Nephron (organoid): Measurements from ENCODE around the gene CCP110.
A peak's percentile ranks its signal among the peaks of the same experiment; 100 is the strongest.

ENCODE experiments used
- H3K27ac Mint-ChIP-seq, 3 experiments: 2 replicates each; pipeline ENCODE4 v1.8.0; 2020; ENCODE audit warnings: mixed read lengths in 3 of 3, mild to moderate bottlenecking in 2 of 3, moderate library complexity in 1 of 3
- H3K27me3 Mint-ChIP-seq: 2 replicates; pipeline ENCODE4 v1.8.0; 2021; ENCODE audit warnings: low read depth, mild to moderate bottlenecking, moderate library complexity, mixed read lengths
- H3K36me3 Mint-ChIP-seq: 2 replicates; pipeline ENCODE4 v1.8.0; 2020; ENCODE audit warnings: low read depth, mixed read lengths
- H3K4me1 Mint-ChIP-seq: 2 replicates; pipeline ENCODE4 v1.8.0; 2020; ENCODE audit warnings: mixed read lengths
- H3K4me3 Mint-ChIP-seq, 3 experiments: 2 replicates each; pipeline ENCODE4 v1.8.0; 2020; ENCODE audit warnings: mild to moderate bottlenecking in 3 of 3, mixed read lengths in 3 of 3, moderate library complexity in 2 of 3
- H3K9me3 Mint-ChIP-seq: 2 replicates; pipeline ENCODE4 v1.8.0; 2020; ENCODE audit warnings: mixed read lengths
- TF ChIP-seq, protein P1 (sequence below), 3 experiments: fragments of 200-600 bp; sonication (generic); IDR thresholded peaks; one replicate each; pipeline ENCODE4 v1.5.0; 2021; ENCODE audit warnings: antibody characterized with exemption in 3 of 3; ENCODE audit not compliant: unreplicated experiment in 3 of 3

The CCP110 gene

DNA sequence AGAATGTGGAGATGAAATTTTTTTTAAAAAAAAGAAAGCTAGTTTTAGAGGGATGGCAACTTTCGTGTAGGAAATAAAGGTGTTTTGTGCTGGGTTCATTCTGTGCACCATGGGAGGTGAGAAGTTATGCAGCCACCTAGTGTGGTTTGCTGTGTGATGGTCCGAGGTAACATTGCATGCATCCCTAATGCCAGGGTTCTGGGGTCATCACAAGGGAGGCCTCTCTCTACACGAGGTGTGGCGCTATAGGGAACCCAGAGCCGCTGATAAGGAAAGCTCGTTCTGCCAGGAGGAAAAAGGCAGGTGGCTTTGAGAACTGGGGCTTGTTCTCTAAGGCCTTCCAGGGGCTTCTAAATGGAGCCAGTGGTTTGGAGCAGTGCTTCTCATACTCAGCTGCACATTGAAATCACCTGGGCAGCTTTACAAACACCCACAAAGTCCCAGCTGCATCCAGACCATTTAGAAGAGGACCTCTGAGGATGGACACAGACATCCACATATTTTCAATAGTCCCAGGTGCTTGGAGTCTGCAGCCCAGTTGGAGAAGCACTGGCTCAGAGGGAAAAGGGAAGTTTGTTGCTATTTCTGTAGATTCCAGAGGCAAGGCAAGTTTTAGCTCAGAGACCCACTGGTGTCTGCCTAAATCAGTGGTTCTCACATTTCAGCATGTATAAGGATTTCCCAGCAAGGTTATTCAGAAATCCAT lies 75.2 kb downstream of the CCP110 start:
- H3K27me3 Mint-ChIP-seq: no peaks in the 10 kb centered on the region
- H3K4me1 Mint-ChIP-seq: no peaks in the 10 kb centered on the region
- TF ChIP-seq, protein P1, sequence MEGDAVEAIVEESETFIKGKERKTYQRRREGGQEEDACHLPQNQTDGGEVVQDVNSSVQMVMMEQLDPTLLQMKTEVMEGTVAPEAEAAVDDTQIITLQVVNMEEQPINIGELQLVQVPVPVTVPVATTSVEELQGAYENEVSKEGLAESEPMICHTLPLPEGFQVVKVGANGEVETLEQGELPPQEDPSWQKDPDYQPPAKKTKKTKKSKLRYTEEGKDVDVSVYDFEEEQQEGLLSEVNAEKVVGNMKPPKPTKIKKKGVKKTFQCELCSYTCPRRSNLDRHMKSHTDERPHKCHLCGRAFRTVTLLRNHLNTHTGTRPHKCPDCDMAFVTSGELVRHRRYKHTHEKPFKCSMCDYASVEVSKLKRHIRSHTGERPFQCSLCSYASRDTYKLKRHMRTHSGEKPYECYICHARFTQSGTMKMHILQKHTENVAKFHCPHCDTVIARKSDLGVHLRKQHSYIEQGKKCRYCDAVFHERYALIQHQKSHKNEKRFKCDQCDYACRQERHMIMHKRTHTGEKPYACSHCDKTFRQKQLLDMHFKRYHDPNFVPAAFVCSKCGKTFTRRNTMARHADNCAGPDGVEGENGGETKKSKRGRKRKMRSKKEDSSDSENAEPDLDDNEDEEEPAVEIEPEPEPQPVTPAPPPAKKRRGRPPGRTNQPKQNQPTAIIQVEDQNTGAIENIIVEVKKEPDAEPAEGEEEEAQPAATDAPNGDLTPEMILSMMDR (IDR thresholded peaks at IDR 0.05; ENCODE audit: unreplicated experiment in 3 of 3): no peak
- no peaks in the 10 kb centered on the region for H3K9me3 Mint-ChIP-seq
- no peak overlapping the region for H3K27ac Mint-ChIP-seq
- peaks cover 28% of the 10 kb centered on the region for H3K36me3 Mint-ChIP-seq
- no peak overlapping the region for H3K4me3 Mint-ChIP-seq

DNA sequence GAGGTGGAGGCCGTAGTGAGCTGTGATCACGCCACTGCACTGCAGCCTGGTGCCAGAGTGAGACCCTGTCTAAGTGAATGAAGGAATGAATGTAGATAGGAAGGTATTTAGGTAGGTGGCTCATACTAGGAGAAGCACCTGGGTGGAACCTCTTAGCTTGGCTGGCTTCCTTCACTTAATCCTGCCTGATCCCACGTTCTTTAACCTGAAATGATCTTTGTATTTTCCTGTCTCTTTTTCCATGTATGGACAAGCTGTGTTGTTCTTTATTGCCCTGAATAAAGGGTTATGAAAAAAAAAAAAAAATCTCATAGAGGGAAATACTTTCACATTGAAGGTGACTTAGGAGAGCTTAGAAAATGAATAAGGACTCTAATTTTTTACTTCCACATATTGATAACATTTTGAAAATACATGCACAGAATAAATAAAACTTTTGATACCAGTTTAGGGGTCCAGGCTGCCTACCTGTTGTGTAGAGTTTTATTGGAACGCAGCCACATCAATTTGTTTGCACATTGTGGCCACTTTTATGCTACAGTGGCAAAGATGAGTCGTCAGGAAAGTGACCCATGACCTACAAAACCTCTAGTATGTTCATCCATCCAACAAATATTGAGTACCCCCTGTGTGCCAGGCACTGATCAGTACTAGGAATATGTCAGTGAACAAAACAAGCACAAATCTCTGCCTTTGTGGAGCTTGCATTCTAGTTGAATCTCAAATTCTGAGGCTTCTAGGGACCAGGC lies 76.4 kb downstream of the CCP110 start:
- Mint-ChIP-seq H3K4me1 (no peaks in the 10 kb centered on the region), H3K4me3 (no peak overlapping the region), H3K9me3 (no peaks in the 10 kb centered on the region), H3K27me3 (no peaks in the 10 kb centered on the region), H3K27ac (no peak overlapping the region), H3K36me3 (peaks cover 33% of the 10 kb centered on the region)
- TF ChIP-seq, protein P1 (IDR thresholded peaks at IDR 0.05; ENCODE audit: unreplicated experiment in 3 of 3): no peak

DNA sequence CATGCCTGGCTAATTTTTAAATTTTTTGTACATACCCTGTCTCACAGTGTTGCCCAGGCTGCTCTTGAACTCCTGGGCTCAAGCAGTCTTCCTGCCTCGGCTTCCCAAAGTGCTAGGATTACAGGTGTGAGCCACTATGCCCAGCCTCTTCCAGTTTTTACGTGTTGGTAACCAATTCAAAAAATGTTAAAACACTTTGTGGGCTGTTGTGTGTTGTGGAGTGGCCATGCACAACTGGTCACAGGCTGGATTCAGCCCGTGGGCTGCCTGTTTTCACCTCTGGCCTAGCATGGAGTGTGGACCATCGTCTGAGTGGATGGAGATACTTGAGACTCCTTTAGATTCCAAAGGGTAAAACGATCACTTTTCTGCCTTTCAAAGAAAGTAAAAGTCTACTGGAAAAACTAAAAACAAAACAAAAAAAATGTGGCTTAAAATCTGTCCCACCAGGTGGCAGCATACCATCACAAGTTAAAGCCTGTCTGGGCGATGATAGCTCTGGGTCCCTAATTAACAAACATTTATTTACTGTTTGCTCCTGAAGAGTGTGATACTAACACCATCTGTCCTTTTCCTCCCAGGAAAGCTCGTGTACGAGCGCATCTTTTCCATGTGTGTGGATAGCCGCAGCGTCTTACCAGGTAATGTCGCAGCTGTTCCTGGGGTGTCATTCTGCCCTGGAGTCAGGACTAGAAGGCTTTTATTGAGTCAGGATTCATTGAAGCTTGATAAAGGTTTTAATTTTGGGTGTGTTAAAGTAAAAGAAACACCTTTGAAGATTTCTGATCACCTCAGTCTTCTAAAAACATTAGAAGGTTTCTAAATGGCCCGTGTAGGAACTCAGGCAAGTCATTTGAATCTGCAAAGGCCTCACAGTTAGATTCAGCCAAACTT lies 77.6 kb downstream of the CCP110 start:
- TF ChIP-seq, protein P1 (IDR thresholded peaks at IDR 0.05; ENCODE audit: unreplicated experiment in 3 of 3): peak; percentile 62 to 76 (median 74)

More for the DNA sequence above, 77.6 kb downstream of the CCP110 start:
- Mint-ChIP-seq H3K4me1 (no peaks in the 10 kb centered on the region), H3K27ac (no peak overlapping the region), H3K4me3 (no peak overlapping the region), H3K27me3 (no peaks in the 10 kb centered on the region), H3K36me3 (peaks cover 39% of the 10 kb centered on the region), H3K9me3 (no peaks in the 10 kb centered on the region)
